Measurements from ENCODE around the gene PDZRN4.

Gene PDZRN4

DNA sequence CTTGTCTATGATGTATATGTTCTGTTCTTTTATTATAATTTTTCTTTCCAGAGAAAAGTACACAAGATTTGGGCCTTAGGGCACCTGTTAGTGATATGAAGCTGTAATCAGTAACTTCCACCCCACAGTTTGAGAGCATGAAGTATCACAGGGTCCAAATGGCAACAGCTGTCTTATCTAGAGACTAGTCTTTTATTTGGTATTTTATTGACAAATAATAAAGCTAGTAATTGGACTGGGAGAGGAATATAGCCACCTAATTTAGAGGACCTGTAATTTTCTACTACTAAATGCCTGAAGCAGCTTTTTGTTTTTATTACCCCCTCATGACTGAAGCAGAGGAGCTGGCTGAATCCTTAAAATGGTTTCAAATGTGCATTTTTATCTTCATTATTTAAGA lies 174.8 kb downstream of the PDZRN4 start:
- no peak for DNase-seq (ENCODE audit: low spot score)

DNA sequence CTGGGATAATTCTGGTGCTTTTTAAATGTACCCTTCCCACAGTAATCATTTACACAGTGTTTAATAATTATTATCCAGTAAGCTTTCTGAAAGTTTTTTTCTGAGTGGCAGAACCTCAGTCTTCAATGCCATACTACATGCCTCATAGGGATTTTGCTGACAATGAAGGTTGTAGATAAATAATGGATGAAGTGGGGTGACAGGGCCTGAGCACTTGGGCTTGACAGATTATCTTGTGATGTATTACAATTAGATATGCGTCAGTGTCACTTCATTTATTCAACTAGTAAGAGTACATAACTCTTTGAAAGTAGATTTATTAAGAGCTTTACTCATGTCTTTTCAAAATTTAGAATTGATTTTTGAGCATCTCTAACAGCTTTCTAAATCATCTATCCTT lies 176.1 kb downstream of the PDZRN4 start:
- DNase-seq (ENCODE audit: low spot score), result no peak

DNA sequence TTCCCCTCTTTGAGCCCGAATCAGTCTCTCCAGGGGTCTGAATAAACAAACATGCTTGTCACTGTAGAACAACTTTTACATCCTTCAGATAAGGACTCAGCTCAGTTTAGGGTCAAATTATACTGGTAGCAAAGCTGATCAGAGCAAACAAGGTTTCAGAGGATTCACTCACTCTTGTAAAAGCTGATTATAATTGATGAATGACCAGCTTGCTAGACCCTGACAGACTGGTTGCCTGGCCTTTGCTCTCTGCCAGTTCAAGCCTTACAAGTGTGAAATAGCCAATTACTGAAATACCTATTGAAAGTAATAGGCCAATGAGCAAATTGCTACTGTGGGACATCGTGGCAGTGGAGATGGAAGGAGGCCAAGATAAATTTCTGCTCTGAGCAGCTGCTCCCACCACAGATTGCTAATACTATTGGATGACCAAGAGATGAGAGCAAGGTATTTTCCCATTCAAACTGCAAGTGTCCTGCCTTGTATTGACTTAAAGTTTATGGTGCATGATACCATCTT lies 177.6 kb downstream of the PDZRN4 start:
- DNase-seq (ENCODE audit: low spot score), result no peak

DNA sequence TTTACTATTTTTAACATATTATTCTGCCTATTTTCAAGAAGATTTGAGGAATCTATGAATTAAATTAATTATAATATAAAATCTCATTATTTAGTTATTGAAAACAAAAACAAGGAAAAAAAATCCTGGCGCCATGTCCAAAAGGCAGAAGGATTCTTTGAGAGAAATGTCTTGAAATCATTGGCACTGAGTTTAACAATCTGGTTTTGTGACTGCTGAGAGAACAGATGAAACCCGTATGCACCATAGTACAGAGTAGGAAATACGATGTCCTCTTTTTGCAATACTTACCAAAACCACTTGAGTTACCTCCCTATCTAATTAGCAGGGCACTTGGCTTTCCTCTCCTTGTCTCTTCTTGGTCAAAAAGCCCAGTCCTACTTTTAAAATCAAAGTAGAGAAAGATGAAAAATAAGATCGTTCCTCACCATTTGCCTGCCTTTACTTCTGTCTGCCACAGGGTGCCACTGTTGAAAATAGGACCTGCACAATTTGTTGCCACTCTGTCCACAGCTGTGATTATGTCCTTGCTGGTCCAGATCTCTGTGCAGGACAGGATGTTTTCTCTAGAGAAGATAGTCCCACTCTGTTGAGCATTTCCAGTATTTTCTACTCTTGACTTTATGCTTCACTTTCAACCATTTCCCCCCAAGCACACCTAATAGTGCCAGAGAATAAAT lies 179.7 kb downstream of the PDZRN4 start:
- DNase-seq (ENCODE audit: low spot score), result no peak

DNA sequence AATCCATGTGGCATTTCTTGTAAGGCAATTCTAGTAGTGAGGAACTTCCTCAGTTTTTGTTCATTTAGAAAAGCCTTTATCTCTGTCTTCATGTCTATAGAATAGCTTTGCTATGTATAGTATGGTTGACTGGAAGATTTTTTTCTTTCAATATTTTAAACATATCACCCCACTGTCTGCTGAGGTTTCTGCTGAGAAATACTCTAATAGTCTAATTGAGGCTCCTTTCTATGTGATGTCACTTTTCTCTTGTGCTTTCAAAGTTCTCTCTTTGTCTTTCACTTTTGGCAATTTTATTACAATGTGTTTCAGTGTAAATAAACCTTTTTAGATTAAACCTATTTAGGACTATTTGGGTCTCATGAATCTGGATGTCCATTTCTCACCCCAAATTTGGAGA lies 192.8 kb downstream of the PDZRN4 start:
- no peak for DNase-seq (ENCODE audit: low spot score)

DNA sequence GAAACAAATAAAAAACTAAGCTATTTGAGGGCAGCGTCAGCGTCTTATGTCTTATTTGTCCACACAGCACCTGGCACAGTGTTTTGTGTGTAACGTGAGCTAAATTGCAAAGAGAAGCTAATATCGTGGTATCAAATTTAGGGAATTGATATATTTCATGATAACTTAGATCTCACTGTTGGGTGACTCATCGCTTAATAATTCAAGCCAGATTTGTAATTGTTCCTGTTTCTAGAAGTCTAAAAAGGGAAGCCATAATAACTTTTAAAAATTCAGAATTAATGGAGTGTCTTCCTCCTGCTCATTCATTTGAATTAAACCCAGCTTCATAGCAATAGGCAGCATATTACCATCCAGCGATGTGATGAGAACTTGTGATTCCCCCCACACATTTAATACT lies 214.7 kb downstream of the PDZRN4 start:
- DNase-seq (ENCODE audit: low spot score), result no peak

DNA sequence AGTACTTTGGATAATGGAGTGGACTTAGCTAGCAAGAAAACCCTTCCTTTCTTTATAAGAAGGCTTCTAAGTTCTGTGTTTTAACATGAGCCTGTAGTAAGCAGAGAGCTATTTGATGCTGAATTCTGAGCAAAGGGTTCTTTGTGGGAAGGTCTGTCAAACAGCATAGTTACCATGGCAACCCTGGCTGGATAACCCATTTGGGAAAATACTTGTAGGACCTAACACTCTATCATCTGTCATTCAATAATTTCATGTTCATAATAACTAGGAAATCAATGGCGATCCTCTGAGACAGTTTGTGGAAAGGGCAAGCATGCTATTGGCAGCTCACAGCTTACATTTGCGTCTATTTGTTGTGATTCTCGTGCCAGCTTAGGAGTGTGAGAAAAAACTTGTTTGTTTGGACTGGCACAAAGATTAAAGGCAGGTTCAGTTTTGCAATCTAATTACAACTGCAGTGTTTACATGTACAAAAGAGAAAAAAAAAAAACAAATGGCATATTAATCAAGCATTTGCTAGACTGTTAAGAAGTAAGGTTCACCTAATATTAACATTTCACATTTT lies 219.2 kb downstream of the PDZRN4 start:
- peak; percentile 10 for DNase-seq (ENCODE audit: low spot score)

DNA sequence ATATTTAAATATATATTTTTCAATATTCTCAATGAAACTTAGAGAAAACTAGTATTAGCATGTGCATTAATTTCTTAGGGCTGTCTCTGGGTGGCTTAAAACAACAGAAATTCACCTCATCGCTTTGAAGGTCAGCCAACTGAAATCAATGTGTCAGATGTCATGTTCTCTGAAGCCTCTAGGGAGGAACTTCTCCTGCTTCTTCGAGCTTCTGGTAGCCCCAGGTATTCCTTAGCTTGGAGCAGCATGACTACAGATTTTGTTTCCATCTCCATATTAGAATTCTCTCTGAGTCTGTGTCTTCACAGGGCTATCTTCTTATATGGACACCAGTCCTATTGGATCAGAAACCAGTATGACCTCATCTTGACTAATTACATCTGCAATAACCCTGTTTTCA lies 221.5 kb downstream of the PDZRN4 start:
- no peak for DNase-seq (ENCODE audit: low spot score)

DNA sequence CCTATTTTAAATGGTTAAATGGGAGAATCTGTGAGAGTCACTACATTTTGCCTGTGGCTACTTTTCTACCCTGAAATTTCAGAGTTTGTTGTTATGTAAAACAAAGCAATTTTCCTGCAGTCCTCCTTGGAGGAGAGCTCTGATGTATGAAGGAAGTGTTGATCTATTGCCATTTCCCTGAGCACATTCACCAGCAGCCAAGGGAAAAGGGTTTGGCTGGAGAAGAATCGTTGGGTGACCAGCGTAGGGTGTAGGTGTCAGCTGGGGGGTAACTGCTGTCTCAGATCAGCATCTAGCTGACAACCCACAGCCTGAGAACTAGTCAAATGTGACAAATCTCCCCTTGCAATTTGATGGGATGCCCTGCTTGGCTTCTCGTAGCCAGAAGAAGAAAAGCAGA lies 230.5 kb downstream of the PDZRN4 start:
- no peak for DNase-seq (ENCODE audit: low spot score)

DNA sequence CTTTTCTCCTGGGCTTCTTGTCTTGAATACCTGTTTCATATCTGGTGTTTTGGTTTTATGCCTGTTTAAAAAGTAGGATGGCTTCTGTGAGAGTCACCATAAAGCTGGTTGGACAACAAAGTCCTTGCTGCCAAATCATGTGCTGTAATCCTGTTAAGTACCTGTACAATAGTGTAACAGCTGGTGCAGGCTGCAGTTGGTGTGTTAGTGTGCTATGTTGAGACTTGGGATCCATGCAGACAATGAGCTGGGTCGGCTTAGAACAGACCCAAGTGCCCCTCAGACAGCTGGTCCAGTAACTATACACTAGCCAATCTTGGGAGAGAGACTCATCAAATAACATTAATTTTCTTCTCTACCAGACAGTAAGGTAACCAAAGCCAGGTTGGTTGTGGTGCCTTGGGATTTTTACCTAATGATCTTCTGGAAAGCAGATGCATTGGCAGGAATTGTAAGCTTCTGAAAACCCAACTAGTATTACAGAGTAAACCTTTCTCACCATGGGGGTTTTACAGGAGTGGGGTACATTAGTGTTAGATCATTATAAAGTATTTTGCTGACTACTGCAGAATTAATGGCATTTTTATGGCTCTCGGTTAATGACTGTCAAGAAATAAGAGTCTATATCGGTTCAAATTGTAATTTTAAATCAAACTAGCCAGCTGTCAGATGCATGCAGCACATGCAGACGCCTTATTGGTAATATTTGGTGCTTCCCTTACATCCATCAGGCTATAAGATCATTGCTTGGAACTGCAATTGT lies 231.2 kb downstream of the PDZRN4 start:
- no peak for DNase-seq (ENCODE audit: low spot score)

DNA sequence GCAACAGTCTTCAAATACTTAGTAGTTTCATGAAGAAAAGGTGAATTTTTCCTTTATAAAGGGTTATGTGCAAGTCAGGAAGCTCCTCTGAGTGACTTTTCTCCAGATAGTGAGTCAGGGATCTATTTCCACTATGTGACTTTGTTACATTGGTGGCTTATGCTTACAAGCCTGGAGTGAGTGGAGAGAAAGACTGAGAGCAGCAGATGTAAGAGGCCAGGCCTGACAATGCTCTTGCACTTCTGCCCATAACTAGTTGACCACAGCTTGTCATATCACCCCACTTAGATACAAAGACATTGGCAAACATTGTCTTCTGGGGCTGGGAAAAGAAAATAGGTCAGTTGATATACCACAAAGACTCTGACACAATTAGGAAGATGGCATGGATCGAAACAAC lies 236.5 kb downstream of the PDZRN4 start:
- DNase-seq (ENCODE audit: low spot score), result no peak

DNA sequence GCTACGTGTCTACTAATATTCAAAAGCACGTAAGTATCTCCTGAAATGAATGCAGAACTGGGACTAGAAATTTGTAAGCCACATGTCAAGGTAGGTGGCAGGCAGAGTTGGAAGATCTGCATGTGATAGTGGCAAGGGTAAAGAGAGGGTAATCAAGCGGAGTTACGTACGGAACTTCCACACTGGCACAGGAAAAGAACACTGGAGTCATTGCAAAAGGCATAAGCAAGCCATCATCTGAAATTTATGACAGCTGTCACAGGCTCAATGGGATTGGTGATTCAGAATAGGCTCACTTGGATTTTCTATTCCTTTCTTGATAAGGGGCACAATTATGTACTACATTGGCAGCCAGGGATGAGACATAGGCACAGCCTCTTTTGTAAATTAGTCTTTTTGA lies 245.3 kb downstream of the PDZRN4 start:
- no peak for DNase-seq (ENCODE audit: low spot score)

DNA sequence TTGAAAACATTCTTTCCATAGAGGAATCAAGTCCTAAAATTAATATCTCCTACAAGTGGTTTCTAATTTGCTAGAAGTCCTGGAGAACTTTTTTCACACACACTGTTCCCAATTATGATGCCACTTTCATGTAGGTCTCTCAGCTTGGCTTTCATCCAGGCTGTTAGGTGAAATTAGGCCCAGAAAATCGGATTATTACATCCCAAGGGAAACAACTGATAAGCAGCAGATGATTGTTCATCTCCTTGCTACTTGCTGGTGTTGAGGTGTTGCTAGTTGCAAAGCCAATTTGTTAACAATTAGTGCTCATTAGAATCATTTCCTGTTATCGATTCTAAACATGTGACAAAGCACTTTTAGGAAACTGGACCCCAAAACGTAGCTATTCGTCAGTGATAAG lies 248.0 kb downstream of the PDZRN4 start:
- DNase-seq (ENCODE audit: low spot score), result no peak

DNA sequence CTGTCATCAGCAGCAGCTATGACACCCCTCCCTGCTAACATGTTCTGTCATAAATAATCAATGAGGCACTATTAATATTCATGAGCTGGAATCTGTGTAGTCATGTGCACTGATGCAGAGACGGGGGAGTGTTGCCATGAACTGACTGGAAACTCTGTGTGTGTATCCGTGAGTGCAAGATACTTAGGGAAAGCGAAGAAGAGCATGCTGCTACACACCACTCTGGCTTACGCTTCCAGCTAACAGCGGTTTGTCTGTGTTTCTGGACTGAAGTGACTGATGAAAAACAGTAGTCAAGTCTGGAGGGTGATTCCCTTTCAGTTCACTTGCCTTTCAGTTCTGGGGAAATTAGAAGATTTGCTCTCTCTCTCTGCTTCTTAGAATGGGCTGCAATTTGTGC lies 249.4 kb downstream of the PDZRN4 start:
- no peak for DNase-seq (ENCODE audit: low spot score)

DNA sequence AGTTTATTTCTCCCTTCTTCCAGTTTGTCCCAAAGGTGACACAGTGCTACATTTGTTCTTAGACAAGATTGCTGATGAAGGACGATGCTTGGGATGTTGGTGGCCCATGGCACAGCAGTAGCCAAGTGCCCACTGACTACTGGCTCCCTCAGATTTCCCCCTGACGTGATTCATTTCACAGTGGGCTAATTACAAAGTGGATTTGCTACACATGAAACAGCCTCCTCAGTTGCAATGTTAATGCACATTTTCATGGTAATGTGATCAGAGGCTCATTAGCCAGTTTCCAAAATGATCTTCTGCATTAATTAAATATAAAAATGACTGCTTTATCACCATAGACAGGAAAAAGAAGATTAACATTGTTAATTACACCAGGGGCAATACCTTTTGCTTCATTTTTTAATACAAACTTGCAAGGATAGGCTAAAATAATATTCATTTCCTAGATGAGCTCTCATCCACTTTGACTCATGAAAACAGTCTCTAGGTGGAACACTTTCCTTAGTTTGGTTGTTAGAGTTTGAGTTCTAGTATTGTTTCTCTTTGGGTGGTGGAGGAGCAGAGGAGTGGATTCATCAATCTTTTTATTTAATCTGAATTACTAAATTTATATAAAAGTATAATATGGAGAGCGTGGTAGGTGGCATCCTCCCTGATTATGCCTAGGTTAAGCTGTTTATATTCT lies 250.9 kb downstream of the PDZRN4 start:
- no peak for DNase-seq (ENCODE audit: low spot score)

DNA sequence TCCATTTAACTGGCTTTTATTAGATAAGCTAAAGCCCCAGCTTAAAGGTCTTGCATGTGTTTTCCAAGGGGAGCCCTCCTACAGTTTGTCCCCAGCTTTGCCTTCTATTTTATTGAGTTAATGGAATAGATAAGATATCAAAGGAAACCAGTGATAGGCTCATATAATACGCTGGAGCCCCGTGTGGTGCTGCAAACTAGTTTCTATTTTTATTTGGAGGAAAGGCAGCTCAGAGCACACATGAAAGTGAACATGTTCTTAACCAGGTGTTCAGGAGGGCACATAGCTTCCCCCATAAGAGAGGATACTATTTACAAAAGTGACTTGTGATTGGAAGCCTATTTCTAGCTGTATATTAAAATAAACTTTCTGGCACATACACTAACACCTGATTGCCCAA lies 251.7 kb downstream of the PDZRN4 start:
- DNase-seq (ENCODE audit: low spot score), result no peak

DNA sequence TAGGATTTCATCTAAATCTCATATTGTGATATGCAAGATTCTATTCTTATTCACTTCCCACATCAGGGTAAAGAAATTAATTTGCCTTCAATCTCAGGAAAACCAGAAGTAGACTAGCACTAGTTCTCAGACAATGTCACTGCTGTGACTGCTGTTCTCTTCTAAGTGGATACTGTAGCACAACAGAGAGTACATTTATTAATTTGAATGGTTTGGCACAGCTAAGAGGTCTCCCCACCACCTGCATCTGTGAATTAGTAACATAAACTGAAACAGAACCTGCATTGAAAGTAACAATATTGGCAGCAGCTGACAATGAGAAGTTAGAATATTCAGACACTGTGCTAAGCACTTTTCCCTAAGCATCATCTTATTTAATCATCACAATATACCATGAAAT lies 253.1 kb downstream of the PDZRN4 start:
- no peak for DNase-seq (ENCODE audit: low spot score)

DNA sequence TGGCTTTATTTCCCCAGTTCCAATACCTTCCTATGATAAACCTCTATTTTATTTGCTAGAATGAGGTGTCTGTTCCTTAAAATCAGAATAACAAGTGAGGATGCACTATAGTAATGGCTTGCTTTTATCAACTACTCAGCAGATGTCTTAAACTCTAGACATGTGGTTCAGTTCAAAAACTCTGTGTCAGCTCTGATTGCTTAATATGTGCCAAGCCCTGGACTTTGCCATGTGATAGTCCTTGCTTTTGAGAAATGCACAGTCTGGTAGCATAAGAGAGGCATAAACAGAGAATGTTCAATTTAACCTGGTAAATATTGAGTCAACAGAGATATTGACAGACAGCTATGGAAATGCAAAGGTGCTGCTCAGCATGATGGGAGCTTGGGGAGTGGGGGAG lies 254.8 kb downstream of the PDZRN4 start:
- DNase-seq (ENCODE audit: low spot score), result no peak

DNA sequence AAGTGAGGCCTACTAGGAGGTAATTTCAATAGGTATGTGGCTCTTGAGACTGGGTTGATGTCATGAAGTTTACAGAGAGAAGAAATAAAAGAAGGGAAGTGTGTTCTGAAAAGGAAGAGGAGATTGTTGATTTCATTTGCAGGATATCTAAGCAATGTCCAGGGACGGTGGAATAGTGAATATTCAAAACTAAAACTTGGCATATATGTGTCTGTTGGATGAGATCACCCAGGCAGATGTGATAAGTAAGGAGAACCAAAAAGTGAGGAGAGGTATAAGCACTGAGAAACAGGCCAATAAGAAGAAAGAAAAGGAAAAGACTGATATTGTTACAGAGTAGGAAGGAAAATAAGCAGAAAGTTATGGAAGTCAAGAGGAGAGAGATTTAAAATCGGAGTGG lies 255.6 kb downstream of the PDZRN4 start:
- no peak for DNase-seq (ENCODE audit: low spot score)

DNA sequence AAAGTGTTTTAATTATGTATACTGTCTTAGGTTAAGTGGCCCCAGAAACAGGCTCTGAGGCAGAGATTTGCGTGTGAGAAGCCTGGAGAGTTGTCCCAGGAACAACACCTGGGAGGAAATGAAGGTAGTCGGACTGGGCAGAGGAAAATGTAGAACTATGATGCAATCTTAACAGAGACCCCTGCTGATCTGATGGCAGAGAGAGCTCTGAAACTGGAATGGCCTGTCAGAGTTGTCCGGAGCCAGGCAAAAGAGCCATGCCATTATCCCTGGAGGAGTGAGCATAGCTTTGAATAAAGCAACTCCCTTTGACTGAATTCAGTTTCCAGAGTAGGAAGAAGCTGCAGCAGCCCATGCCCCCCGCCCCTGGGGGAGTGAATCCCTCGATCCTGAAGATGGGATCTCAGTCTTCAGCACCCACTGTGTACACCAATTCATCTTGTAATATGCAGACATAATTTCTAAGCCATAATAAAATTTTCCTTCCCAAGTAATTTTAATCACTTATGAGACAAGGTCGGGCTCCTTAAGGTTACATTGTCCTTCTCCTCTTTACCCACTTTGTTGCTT lies 264.8 kb downstream of the PDZRN4 start:
- no peak for DNase-seq (ENCODE audit: low spot score)

DNA sequence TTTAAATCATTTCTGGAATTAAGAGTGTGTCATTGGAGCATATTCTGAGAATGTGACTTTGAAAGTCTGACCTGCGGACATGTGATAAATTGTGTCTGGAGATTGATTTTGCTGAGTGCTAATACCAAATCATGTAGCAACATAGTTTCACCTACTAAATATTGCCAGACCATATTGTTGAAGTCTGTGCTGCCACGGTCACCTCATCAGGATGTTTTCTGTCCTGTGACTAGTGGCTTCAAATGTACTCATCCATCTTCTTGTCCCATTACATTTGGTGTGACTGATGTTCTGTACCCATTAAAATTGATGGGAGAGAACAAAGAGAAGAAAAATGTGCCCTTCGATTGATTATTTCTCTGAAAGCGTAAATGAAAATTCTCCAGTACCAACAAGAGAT lies 265.3 kb downstream of the PDZRN4 start:
- no peak for DNase-seq (ENCODE audit: low spot score)

DNA sequence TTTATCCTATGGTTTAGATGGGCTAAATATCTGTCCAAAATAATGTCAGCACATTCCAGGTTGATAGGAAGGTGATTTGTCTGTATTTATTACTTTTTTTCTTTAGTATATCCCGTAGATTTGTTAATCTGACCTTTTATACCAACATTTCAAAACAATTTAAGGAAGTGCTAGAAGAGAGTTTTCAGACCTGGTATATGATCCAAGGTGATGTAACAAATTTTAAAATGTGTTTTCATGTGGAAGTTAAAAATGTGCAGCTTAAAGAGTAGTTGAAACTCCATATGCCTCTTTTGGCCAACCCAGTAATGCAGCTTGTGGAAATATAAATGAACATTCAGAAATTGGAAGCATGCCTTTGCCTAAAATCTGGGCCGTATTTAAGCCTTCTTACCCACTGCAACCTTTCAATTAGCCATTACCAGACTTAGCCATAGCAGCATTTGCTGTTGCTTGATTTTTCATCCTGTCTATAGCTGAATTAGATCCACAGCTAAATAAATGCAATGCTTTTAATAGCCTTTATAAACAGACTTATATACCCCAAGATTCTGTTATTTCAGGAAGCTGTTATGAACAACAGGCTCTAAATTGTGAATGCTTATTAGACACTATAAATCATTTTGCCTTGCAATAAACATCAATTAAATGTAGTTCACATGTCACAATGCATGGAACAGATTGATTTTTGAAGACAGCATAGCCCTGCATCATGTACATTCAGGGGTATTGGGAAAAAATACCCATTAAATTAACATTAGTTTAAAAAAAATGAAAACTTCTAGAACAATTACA lies 271.2 kb downstream of the PDZRN4 start:
- DNase-seq (ENCODE audit: low spot score), result no peak
